Karpas-422 (cell line): Measurements from ENCODE around the gene PLEKHG2. TPM values are rescaled to one million over a fixed set of nuclear protein-coding genes. Genes with fewer than 3 reads are reported as not detected.

Source experiments
- DNase-seq: peaks from one replicate; pipeline ENCODE4 v3.0.0-alpha.2; 2015
- H2AFZ ChIP-seq: fragments of 200-600 bp; sonication (generic); 2 replicates; pipeline ENCODE4 v1.6.1; 2014; ENCODE audit warnings: antibody characterized with exemption, low read length, mixed read lengths
- H3K27ac ChIP-seq: fragments of 200-600 bp; sonication (generic); 2 replicates; pipeline ENCODE4 v1.5.1; 2014; ENCODE audit warnings: mild to moderate bottlenecking, low read length, moderate library complexity
- H3K27me3 ChIP-seq: fragments of 200-600 bp; sonication (generic); 2 replicates; pipeline ENCODE4 v1.6.1; 2014; ENCODE audit warnings: low read length, mixed read lengths
- H3K36me3 ChIP-seq: fragments of 200-600 bp; sonication (generic); 2 replicates; pipeline ENCODE4 v1.6.1; 2014; ENCODE audit warnings: low read length, mixed read lengths; ENCODE audit not compliant: insufficient read depth
- H3K4me1 ChIP-seq: fragments of 200-600 bp; sonication (generic); 2 replicates; pipeline ENCODE4 v1.6.1; 2014; ENCODE audit warnings: mild to moderate bottlenecking, low read length, mixed read lengths
- H3K4me2 ChIP-seq: fragments of 200-600 bp; sonication (generic); 2 replicates; pipeline ENCODE4 v1.6.1; 2014; ENCODE audit warnings: low read length, low read depth, mild to moderate bottlenecking; ENCODE audit not compliant: poor library complexity, severe bottlenecking
- H3K4me3 ChIP-seq: fragments of 200-600 bp; sonication (generic); 2 replicates; pipeline ENCODE4 v1.5.1; 2014; ENCODE audit warnings: mild to moderate bottlenecking, antibody characterized with exemption, low read length, mixed read lengths
- H3K79me2 ChIP-seq: fragments of 200-600 bp; sonication (generic); 2 replicates; pipeline ENCODE4 v1.6.1; 2014; ENCODE audit warnings: mild to moderate bottlenecking, low read length, mixed read lengths
- H3K9ac ChIP-seq: fragments of 200-600 bp; sonication (generic); 2 replicates; pipeline ENCODE4 v1.6.0; 2014; ENCODE audit warnings: low read length
- H3K9me2 ChIP-seq: fragments of 200-600 bp; sonication (generic), shearing (Covaris generic); replicated peaks from 2 replicates; pipeline ENCODE4 v1.6.0; 2014; ENCODE audit warnings: mild to moderate bottlenecking, low read length, moderate library complexity; ENCODE audit not compliant: insufficient read depth
- H3K9me3 ChIP-seq: fragments of 300-700, 200-600 bp; sonication (generic); 2 replicates; pipeline ENCODE4 v1.6.1; 2014; ENCODE audit warnings: low read length, mixed read lengths
- H4K20me1 ChIP-seq: fragments of 200-600 bp; sonication (generic); 2 replicates; pipeline ENCODE4 v1.6.1; 2014; ENCODE audit warnings: mild to moderate bottlenecking, antibody characterized with exemption, low read length, low read depth; ENCODE audit not compliant: insufficient read depth
- total RNA-seq: library from RNA; depleted of rRNA; stranded (reverse); fragments of >200 nt; shearing (Covaris generic); gene quantifications from 2 replicates; pipeline ENCODE4 v1.2.3, GENCODE V29; 2014; ENCODE audit warnings: low replicate concordance; rRNA removed

PLEKHG2 gene, protein sequence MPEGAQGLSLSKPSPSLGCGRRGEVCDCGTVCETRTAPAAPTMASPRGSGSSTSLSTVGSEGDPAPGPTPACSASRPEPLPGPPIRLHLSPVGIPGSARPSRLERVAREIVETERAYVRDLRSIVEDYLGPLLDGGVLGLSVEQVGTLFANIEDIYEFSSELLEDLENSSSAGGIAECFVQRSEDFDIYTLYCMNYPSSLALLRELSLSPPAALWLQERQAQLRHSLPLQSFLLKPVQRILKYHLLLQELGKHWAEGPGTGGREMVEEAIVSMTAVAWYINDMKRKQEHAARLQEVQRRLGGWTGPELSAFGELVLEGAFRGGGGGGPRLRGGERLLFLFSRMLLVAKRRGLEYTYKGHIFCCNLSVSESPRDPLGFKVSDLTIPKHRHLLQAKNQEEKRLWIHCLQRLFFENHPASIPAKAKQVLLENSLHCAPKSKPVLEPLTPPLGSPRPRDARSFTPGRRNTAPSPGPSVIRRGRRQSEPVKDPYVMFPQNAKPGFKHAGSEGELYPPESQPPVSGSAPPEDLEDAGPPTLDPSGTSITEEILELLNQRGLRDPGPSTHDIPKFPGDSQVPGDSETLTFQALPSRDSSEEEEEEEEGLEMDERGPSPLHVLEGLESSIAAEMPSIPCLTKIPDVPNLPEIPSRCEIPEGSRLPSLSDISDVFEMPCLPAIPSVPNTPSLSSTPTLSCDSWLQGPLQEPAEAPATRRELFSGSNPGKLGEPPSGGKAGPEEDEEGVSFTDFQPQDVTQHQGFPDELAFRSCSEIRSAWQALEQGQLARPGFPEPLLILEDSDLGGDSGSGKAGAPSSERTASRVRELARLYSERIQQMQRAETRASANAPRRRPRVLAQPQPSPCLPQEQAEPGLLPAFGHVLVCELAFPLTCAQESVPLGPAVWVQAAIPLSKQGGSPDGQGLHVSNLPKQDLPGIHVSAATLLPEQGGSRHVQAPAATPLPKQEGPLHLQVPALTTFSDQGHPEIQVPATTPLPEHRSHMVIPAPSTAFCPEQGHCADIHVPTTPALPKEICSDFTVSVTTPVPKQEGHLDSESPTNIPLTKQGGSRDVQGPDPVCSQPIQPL (N-terminal part only)
- total RNA-seq, result 19.0 and 22.2 TPM in 2 replicates

DNA sequence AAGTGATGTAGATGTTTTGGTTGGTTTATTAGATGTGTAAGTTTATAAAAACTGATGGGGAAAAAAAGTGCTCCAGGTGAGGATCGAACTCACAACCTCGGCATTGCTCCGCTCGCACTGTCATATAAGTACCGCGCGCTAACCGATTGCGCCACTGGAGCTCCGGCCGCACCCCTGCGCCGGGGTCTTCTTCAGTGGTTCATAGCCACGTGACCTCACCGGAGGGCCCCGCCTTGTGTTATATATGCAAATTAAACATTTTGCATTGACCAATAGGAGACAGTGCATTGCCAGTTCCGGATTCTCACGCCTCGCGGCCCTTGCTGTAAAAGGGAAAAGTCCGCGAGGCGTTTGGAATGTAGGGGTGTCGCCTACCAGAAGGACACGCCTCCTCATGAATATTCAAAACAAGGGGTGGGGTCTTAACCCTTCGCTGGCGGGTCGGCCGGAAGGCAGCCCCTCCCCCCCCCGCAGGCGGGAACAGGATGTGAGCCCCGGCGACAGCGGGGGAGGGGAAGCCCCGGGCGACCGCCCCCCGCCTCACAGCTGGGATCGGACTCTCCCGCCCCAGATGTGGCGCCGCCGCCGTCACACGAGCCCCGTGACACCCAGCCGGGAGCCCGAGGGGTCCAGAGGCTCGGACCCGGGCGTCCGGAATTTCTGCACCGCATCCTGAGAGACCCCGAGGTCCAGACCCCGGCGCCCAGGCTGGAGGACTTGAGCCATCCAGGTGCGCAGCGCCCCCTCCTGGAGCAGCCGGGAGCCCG lies at the start of gene PLEKHG2:
Gene PLEKHG2 (plus strand): TSS at position 570 of the 767 bp plus-strand sequence. CDS start 1,418 bp downstream, outside the sequence.
- Histone ChIP-seq H3K9me2 (no peaks in the 10 kb centered on the region), H3K4me3 (peak within 1 kb of the TSS; percentile 88), H3K36me3 (no peaks in the 10 kb centered on the region), H4K20me1 (peaks cover 16% of the 10 kb centered on the region), H3K27me3 (no peaks in the 10 kb centered on the region), H3K9ac (peak within 1 kb of the TSS; percentile 92), H3K4me1 (peaks cover 51% of the 10 kb centered on the region), H3K9me3 (no peaks in the 10 kb centered on the region), H3K27ac (peak within 1 kb of the TSS; percentile 85), H3K4me2 (peak within 1 kb of the TSS; percentile 98), H3K79me2 (peaks cover 27% of the 10 kb centered on the region), H2AFZ (peak within 1 kb of the TSS; percentile 66)
- DNase-seq, result peak; percentile 99

DNA sequence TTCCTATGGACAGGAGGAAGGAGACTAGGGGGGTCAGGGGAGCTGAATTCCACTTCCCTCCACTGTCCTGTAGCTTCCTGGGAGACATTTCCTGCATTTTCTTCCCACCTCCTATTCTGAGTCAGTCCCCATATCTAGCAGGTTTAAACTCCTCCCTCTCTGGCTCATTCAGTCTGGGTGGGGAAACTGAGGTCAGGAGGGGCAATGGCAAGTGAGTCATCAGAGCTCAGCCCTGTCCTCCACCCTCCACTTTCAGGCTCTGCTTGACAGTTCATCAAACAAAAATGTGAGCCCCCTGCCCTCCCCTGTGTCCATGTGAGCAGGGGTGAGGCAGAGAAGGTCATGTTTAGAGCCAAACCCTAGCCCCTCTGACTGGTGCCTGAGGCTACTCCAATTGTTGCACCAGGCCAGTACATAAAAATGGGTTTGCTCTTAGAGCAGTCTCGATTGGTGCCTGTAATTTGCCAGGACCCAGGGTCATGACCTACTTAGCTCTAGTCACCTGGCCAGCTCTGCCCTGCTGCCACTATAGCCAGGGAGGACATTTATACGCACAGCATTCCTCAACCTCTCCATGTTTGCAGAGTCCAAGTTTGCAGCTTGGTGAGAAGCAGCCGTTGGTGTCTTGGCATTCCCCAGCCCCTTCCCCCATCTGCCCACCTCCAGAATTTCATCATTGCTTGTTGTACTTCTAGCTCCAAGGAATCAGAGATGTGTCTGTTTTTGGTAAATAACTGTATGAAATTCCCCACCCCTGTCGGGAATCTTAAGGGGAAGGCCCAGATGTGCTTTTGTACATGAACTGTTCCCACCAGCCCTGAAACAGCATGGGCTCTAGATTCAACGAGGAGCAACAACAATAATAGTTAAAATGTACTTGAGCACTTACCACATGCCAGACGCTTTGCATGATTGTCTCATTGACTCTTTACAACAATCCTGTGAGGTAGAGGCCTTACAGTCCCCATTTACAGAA lies 49.5 kb upstream of the PLEKHG2 start:
- Histone ChIP-seq H3K79me2 (peaks cover 7% of the 10 kb centered on the region), H2AFZ (no peak overlapping the region), H3K9me2 (no peaks in the 10 kb centered on the region), H3K4me1 (peaks cover 24% of the 10 kb centered on the region), H3K4me2 (no peak overlapping the region), H3K4me3 (no peak overlapping the region), H3K27ac (peak overlapping the region; percentile 10; the same call in 1 of the 2 replicates), H3K9ac (no peak overlapping the region), H4K20me1 (peaks cover 8% of the 10 kb centered on the region; the same call in 1 of the 2 replicates), H3K36me3 (peaks cover 23% of the 10 kb centered on the region; the same call in 1 of the 2 replicates), H3K27me3 (no peaks in the 10 kb centered on the region), H3K9me3 (no peaks in the 10 kb centered on the region)
- no peak for DNase-seq

DNA sequence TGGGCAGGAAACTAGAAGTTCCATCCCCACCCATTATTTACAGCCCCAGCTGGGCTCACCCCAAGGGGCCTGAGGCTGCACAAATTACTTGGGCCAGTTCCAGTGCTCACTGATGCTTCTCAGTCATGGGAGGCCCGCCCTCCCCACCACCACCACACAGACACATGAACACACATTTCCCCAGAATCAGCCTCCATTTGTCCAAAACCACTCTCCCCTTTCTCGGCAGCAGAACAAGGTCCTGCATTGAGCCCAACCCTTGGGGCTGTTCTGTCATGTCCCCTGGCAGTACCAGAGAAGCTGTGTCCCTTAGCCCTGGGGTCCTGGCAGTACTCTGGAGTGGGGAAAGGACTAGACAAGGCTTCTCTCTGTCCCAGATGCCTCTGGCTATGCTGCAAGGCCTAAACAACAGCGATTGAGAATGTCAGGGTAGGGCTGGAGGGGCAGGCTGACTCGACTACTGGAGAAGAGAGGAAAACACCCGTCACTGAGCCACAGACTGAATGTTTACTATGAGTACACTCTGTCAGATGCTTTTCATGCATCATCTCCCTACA lies 48.5 kb upstream of the PLEKHG2 start:
- Histone ChIP-seq H2AFZ (no peak overlapping the region), H3K4me2 (no peak overlapping the region), H3K9ac (no peak overlapping the region), H3K9me3 (no peaks in the 10 kb centered on the region), H3K9me2 (no peaks in the 10 kb centered on the region), H3K79me2 (peaks cover 7% of the 10 kb centered on the region), H3K27ac (no peak overlapping the region), H3K4me3 (no peak overlapping the region), H4K20me1 (peaks cover 8% of the 10 kb centered on the region; the same call in 1 of the 2 replicates), H3K4me1 (peaks cover 24% of the 10 kb centered on the region), H3K36me3 (peaks cover 19% of the 10 kb centered on the region; the same call in 1 of the 2 replicates), H3K27me3 (no peaks in the 10 kb centered on the region)
- peak; percentile 50 for DNase-seq

DNA sequence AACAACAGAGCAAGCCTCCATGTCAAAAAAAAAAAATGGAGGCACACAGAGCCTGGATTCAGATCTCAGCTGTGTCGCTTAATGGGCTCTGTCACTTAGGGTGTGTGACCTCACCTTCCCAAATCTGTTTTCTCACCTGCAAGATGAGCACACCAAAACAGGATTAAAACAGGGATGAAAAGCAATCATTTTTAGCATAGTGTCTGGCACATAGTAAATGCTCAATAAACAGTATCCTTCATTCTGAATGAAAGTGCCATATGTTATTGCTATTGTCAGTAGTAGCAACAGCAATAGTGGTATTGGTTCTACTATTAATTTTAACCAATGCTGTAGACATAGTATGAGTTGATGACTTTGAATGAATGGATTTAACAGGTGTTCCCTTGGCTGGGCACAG lies 46.9 kb upstream of the PLEKHG2 start:
- H3K36me3 ChIP-seq, result peaks cover 14% of the 10 kb centered on the region; the same call in 1 of the 2 replicates
- H3K9ac ChIP-seq, result no peak overlapping the region
- no peak overlapping the region for H2AFZ ChIP-seq
- no peak overlapping the region for H3K4me3 ChIP-seq
- no peak overlapping the region for H3K27ac ChIP-seq
- H3K4me1 ChIP-seq, result peaks cover 24% of the 10 kb centered on the region
- no peak overlapping the region for H3K4me2 ChIP-seq
- peaks cover 7% of the 10 kb centered on the region; the same call in 1 of the 2 replicates for H4K20me1 ChIP-seq
- H3K9me3 ChIP-seq, result no peaks in the 10 kb centered on the region
- H3K27me3 ChIP-seq, result no peaks in the 10 kb centered on the region
- H3K9me2 ChIP-seq, result no peaks in the 10 kb centered on the region
- no peak for DNase-seq
- H3K79me2 ChIP-seq, result peaks cover 4% of the 10 kb centered on the region

DNA sequence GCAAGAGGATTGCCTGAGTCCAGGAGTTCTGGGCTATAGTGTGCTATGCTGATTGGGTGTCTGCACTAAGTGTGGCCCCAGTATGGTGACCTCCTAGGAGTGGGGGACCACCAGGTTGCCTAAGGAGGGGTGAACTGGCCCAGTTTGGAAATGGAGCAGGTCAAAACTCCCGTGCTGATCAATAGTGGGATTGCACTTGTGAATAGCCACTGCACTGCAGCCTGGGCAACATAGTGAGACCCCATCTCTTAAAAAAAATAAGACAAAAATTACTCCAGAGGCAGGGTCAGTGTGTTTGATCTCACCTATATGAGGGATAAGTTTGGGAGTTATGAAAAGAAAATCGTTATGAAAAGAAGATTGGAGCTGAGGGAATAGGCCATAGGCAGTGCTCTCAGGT lies 43.3 kb upstream of the PLEKHG2 start:
- Histone ChIP-seq H3K36me3 (peaks cover 18% of the 10 kb centered on the region; the same call in 1 of the 2 replicates), H3K9me2 (no peaks in the 10 kb centered on the region), H3K79me2 (no peaks in the 10 kb centered on the region), H4K20me1 (0 out of 2 replicates have a peak, but pooled peaks cover 4% of the 10 kb centered on the region), H2AFZ (no peak overlapping the region), H3K4me3 (no peak overlapping the region), H3K4me1 (no peaks in the 10 kb centered on the region), H3K27me3 (no peaks in the 10 kb centered on the region), H3K9me3 (no peaks in the 10 kb centered on the region), H3K9ac (no peak overlapping the region), H3K27ac (no peak overlapping the region), H3K4me2 (no peak overlapping the region)
- DNase-seq, result no peak

DNA sequence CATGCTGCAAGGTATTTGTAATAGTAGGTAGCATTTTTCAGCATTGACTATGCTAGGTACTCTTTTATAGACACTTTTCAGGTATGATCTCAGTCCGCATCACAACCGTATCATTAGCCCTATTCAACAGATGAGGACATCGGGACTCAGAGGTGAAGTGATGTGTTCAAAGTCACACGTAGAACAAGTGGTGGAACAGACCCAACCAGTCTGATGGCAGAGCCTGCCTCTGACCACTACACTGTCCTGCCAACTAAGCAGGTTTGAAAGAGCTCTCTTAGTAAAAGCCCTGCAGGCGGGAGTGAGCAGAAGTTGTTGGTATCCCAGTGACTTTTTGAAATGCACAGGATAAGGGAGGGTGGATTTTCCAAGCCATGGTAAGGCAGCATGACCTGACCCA lies 41.7 kb upstream of the PLEKHG2 start:
- Histone ChIP-seq H3K4me1 (no peaks in the 10 kb centered on the region), H3K9me3 (no peaks in the 10 kb centered on the region), H3K9me2 (no peaks in the 10 kb centered on the region), H3K79me2 (no peaks in the 10 kb centered on the region), H3K36me3 (peaks cover 16% of the 10 kb centered on the region; the same call in 1 of the 2 replicates), H3K27ac (no peak overlapping the region), H3K9ac (no peak overlapping the region), H3K4me2 (no peak overlapping the region), H3K4me3 (no peak overlapping the region), H2AFZ (no peak overlapping the region), H4K20me1 (peaks cover under 1% of the 10 kb centered on the region; the same call in 1 of the 2 replicates), H3K27me3 (no peaks in the 10 kb centered on the region)
- DNase-seq, result no peak
